Ectodermal cell (in vitro differentiated cells): ENCODE measurements around the gene LRBA.
"Not testable (repeated sequence)": the region's sequence is repeated elsewhere in the genome, so short reads cannot be mapped to it uniquely, and the experiment has no call there.

Experiments
- H3K27ac ChIP-seq: 2 replicates; pipeline ENCODE4 v1.7.0; 2013; ENCODE audit warnings: mild to moderate bottlenecking, low read depth, low read length; ENCODE audit not compliant: insufficient read depth, poor library complexity, severe bottlenecking
- H3K27me3 ChIP-seq: 2 replicates; pipeline ENCODE4 v1.7.0; 2013; ENCODE audit warnings: mild to moderate bottlenecking, low read length; ENCODE audit not compliant: insufficient read depth, control insufficient read depth, poor library complexity, severe bottlenecking
- H3K36me3 ChIP-seq: one replicate; pipeline ENCODE4 v1.7.0; 2013; ENCODE audit warnings: low read length; ENCODE audit not compliant: control insufficient read depth, insufficient read depth
- H3K4me1 ChIP-seq: one replicate; pipeline ENCODE4 v1.7.0; 2013; ENCODE audit warnings: low read length; ENCODE audit not compliant: control insufficient read depth, insufficient read depth
- H3K4me3 ChIP-seq: 2 replicates; pipeline ENCODE4 v1.7.0; 2013; ENCODE audit warnings: low read depth, low read length, control low read depth; ENCODE audit not compliant: insufficient read depth
- H3K9me3 ChIP-seq: 2 replicates; pipeline ENCODE4 v1.7.0; 2013; ENCODE audit warnings: mild to moderate bottlenecking, low read length, moderate library complexity; ENCODE audit not compliant: control insufficient read depth
- WGBS, 2 experiments: methylation state at CpG; one replicate each; pipeline ENCODE4 v1.1.7; 2013; ENCODE audit warnings: missing lambda C conversion rate in 2 of 2; 5-methylcytosine and 5-hydroxymethylcytosine counted together

Gene LRBA

DNA sequence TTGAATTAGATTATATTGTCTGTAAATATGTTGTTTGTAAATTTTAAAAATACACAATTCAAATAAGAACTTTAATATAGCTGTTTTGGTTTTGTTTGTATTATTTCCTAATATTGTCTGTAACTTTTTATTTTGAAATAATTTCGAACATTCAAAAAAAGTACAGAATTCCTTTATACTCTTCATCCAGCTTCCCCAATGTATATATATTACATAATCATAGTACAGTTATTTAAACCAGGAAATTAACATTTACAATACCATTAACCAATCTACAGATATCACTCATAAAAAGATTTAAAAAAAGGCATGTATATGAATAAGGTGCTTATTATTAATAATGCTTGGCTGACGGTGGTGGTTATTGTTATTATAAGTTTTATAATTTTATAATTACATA lies 84.1 kb downstream of the LRBA start:
- H3K4me3 ChIP-seq, result no peak overlapping the region
- no peaks in the 10 kb centered on the region for H3K36me3 ChIP-seq
- H3K4me1 ChIP-seq, result no peaks in the 10 kb centered on the region
- H3K27me3 ChIP-seq, result no peaks in the 10 kb centered on the region
- H3K9me3 ChIP-seq, result no peaks in the 10 kb centered on the region
- H3K27ac ChIP-seq, result no peak overlapping the region
- WGBS, 2 experiments, result no CpG with 5 or more reads among the region's 2 CpGs

DNA sequence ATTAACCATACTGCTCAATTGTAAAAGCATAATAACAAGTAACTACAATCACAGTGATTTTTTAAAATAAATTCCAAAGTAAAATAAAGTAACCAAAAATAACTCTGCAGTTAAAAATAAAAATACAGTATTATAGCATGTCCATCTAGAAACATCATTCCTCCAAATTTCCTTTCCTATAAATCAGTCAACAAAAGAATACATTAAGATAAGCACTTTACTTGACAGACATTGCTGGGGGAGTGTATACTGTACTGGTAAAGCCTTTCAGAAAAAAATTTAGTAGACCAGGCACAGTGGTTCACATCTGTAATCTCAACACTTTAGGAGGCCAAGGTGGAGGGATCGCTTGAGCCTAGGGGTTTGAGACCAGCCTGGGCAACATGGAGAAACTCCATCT lies 91.1 kb downstream of the LRBA start:
- no peak overlapping the region for H3K27ac ChIP-seq
- H3K27me3 ChIP-seq, result no peaks in the 10 kb centered on the region
- no peaks in the 10 kb centered on the region for H3K9me3 ChIP-seq
- no peaks in the 10 kb centered on the region for H3K4me1 ChIP-seq
- 100% methylated on average over 1 of the region's 1 CpG for WGBS, 2 experiments
- H3K36me3 ChIP-seq, result no peaks in the 10 kb centered on the region
- H3K4me3 ChIP-seq, result no peak overlapping the region

DNA sequence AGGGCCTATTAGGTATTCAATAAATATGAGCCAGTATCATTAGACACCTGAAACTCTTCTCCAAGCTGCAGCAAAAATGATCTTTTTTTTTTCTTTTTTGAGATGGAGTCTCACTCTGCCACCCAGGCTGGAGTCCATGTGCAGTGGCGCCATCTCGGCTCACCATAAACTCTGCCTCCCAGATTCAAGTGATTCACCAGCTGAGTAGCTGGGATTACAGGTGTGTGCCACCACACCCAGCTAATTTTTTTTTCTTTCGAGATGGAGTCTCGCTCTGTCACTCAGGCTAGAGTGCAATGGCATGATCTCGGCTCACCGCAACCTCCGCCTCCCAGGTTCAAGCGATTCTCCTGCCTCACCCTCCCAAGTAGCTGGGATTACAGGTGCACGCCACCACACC lies 93.6 kb downstream of the LRBA start:
- WGBS, 2 experiments, result 94 to 95% methylated on average over 9 of the region's 9 CpGs
- not testable (repeated sequence) for H3K4me3 ChIP-seq, H3K27ac ChIP-seq, H3K4me1 ChIP-seq, H3K9me3 ChIP-seq, H3K36me3 ChIP-seq, H3K27me3 ChIP-seq

DNA sequence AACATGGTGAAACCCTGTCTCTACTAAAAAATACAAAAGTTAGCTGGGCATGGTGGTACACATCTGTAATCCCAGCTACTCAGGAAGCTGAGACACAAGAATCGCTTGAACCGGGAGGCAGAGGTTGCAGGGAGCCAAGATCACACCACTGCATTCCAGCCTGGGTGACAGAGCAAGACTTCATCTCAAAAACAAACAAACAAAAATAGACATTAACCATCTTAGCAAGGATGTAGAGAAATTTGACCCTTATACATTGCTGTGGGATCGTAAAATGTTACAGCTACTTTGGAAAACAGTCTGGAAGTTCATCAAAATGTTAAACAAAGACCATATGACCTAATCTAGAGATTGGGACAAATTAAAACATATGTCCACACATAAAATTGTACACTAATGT lies 96.5 kb downstream of the LRBA start:
- H3K4me3 ChIP-seq, H3K27ac ChIP-seq, H3K9me3 ChIP-seq, H3K4me1 ChIP-seq, H3K36me3 ChIP-seq, H3K27me3 ChIP-seq: not testable (repeated sequence)
- 96 to 100% methylated on average over 3 of the region's 3 CpGs for WGBS, 2 experiments

DNA sequence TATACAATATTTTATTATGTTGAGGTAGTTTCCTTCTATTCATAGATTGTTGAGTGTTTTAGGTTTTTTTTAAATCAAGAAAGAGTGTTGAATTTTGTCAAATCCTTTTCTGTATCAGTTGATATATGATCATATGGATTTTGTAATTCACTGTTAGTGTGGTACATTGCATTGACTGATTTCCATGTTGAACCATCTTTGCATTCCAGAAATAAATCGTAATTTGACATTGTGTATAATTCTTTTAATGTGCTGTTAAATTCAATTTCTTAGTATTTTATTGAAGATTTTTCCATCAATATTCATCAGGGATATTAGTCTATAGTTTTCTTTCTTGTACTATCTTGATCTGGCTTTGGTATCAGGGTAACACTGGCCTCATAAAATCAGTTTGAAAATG lies 103.8 kb downstream of the LRBA start:
- WGBS, 2 experiments, result no CpG with 5 or more reads among the region's 1 CpG
- Histone ChIP-seq H3K27me3 (no peaks in the 10 kb centered on the region), H3K36me3 (no peaks in the 10 kb centered on the region), H3K27ac (no peak overlapping the region), H3K4me3 (no peak overlapping the region), H3K4me1 (no peaks in the 10 kb centered on the region), H3K9me3 (no peaks in the 10 kb centered on the region)

GRCh38 chr4:150909116-150909515 lies 106.0 kb downstream of the LRBA start:
- no peaks in the 10 kb centered on the region for H3K4me1 ChIP-seq
- H3K36me3 ChIP-seq, result no peaks in the 10 kb centered on the region
- H3K9me3 ChIP-seq, result no peaks in the 10 kb centered on the region

DNA sequence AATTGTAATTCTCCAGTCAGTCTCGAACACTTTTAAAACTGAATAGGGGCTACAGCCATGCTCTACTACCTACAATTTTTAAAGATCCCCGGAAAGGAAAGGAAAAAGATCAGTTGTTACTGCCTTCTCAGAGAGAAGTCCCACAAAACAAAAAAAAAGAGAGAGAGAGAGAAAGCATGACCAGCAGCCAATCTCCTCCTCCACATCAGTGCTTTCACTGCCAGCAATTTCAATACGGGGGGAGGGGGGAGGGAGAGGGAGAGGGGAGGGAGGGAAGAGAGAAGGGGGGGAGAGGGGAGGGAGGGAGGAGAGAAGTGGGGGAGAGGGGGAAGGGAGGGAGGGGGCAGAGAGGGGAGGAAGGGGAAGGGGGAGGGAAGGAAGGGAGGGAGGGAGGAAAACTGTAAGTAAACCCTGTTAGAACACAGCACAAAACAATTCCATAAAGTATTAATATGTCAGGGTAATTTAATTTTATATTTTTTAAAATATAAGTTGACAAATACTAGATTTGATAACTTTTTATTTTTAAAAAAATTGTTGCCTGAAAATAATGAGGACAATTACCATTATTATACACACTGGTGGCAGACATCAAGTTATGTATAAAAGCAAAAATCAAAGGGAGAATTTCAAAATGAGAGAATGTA lies 108.0 kb downstream of the LRBA start:
- 89 to 92% methylated on average over 1 to 2 of the region's 3 CpGs for WGBS, 2 experiments
- Histone ChIP-seq H3K27ac (no peak overlapping the region), H3K27me3 (no peaks in the 10 kb centered on the region), H3K4me3 (no peak overlapping the region), H3K36me3 (no peaks in the 10 kb centered on the region), H3K4me1 (no peaks in the 10 kb centered on the region), H3K9me3 (no peaks in the 10 kb centered on the region)

More at GRCh38 chr4:150909116-150909515, 106.0 kb downstream of the LRBA start:
- 84 to 95% methylated on average over 3 of the region's 3 CpGs for WGBS, 2 experiments
- Histone ChIP-seq H3K4me3 (no peak overlapping the region), H3K27me3 (no peaks in the 10 kb centered on the region), H3K27ac (no peak overlapping the region)

- Histone ChIP-seq H3K9me3 (no peaks in the 10 kb centered on the region), H3K36me3 (no peaks in the 10 kb centered on the region), H3K27me3 (no peaks in the 10 kb centered on the region), H3K27ac (no peak overlapping the region), H3K4me1 (no peaks in the 10 kb centered on the region), H3K4me3 (no peak overlapping the region)
- WGBS, 2 experiments, result 99 to 100% methylated on average over 1 to 3 of the region's 3 CpGs
Observed at GRCh38 chr4:150904671-150905070, 110.4 kb downstream of the LRBA start.

DNA sequence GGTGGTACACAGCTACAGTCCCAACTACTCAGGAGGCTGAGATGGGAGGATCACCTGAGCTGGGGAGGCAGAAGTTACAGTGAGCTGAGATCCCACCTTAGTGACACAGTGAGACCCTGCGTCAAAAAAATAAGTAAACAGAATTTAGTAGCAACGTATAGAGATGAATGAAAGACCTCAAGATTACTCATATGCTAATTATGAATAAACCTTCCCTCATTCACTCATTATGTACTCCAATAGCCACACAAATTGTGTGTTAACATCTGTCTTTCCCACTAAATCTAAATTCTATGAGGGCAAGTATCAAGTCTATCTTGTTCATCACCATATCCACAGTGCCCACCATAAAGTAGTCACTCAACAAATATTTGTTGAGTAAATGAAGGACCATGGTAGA lies 111.5 kb downstream of the LRBA start:
- Histone ChIP-seq H3K27ac (no peak overlapping the region), H3K9me3 (no peaks in the 10 kb centered on the region), H3K4me3 (no peak overlapping the region), H3K36me3 (no peaks in the 10 kb centered on the region), H3K4me1 (no peaks in the 10 kb centered on the region), H3K27me3 (no peaks in the 10 kb centered on the region)
- WGBS, 2 experiments, result 100% methylated on average over 2 of the region's 2 CpGs

GRCh38 chr4:150896497-150896896 lies 118.6 kb downstream of the LRBA start:
- no CpG with 5 or more reads among the region's 1 CpG for WGBS, 2 experiments
- Histone ChIP-seq H3K4me1 (no peaks in the 10 kb centered on the region), H3K36me3 (no peaks in the 10 kb centered on the region), H3K9me3 (no peaks in the 10 kb centered on the region), H3K27ac (no peak overlapping the region), H3K4me3 (no peak overlapping the region), H3K27me3 (no peaks in the 10 kb centered on the region)

- H3K36me3 ChIP-seq, result no peaks in the 10 kb centered on the region
- WGBS, 2 experiments, result 88 to 95% methylated on average over 2 of the region's 2 CpGs
- H3K4me3 ChIP-seq, result no peak overlapping the region
Observed at GRCh38 chr4:150890246-150890645, 124.8 kb downstream of the LRBA start.

More at GRCh38 chr4:150890246-150890645, 124.8 kb downstream of the LRBA start:
- Histone ChIP-seq H3K9me3 (no peaks in the 10 kb centered on the region), H3K27me3 (no peaks in the 10 kb centered on the region), H3K4me1 (no peaks in the 10 kb centered on the region), H3K27ac (no peak overlapping the region)
